Mesenchymal stem cell (in vitro differentiated cells and primary cell): ENCODE results near the gene XRCC4.

Experiments
- DNase-seq: peaks from one replicate; pipeline ENCODE4 v3.0.0-alpha.2; 2013
- H2AFZ ChIP-seq: one replicate; pipeline ENCODE4 v1.6.1; 2013; ENCODE audit warnings: low read depth, mild to moderate bottlenecking, control low read depth, inconsistent platforms, low read length, moderate library complexity
- H2AK5ac ChIP-seq: 2 replicates; pipeline ENCODE4 v1.6.1; 2013; ENCODE audit warnings: low read length, moderate library complexity, mild to moderate bottlenecking, inconsistent platforms; ENCODE audit not compliant: severe bottlenecking
- H2BK120ac ChIP-seq: one replicate; pipeline ENCODE4 v1.6.1; 2013; ENCODE audit warnings: low read depth, mild to moderate bottlenecking, inconsistent platforms, low read length, moderate library complexity
- H2BK12ac ChIP-seq, 2 experiments: one replicate each; pipeline ENCODE4 v1.6.1; 2013; ENCODE audit warnings: inconsistent platforms in 2 of 2, low read length in 2 of 2, mild to moderate bottlenecking in 2 of 2, moderate library complexity in 2 of 2, control low read depth in 1 of 2
- H2BK15ac ChIP-seq: one replicate; pipeline ENCODE4 v1.6.1; 2013; ENCODE audit warnings: mild to moderate bottlenecking, low read depth, inconsistent platforms; ENCODE audit not compliant: poor library complexity, severe bottlenecking
- H2BK5ac ChIP-seq: 2 replicates; pipeline ENCODE4 v1.6.1; 2013; ENCODE audit warnings: low read depth, mild to moderate bottlenecking, low read length, control low read depth, inconsistent platforms; ENCODE audit not compliant: poor library complexity, severe bottlenecking
- H3K14ac ChIP-seq, 2 experiments: one replicate each; pipeline ENCODE4 v1.6.1; 2013; ENCODE audit warnings: inconsistent platforms in 2 of 2, low read length in 2 of 2, control low read depth in 1 of 2, mild to moderate bottlenecking in 1 of 2, moderate library complexity in 1 of 2
- H3K18ac ChIP-seq, 2 experiments: one replicate each; pipeline ENCODE4 v1.6.1; 2013; ENCODE audit warnings: inconsistent platforms in 2 of 2, low read length in 2 of 2, control low read depth in 1 of 2, low read depth in 1 of 2, mild to moderate bottlenecking in 1 of 2
- H3K23ac ChIP-seq, 2 experiments: one replicate each; pipeline ENCODE4 v1.6.1; 2013; ENCODE audit warnings: inconsistent platforms in 2 of 2, low read length in 2 of 2, mild to moderate bottlenecking in 2 of 2, moderate library complexity in 2 of 2, control low read depth in 1 of 2
- H3K27ac ChIP-seq: 2 replicates; pipeline ENCODE4 v1.5.1; 2013; ENCODE audit warnings: mild to moderate bottlenecking, moderate library complexity, low read length, control low read depth, inconsistent platforms; ENCODE audit not compliant: poor library complexity, severe bottlenecking
- H3K27me3 ChIP-seq, 2 experiments: 2 replicates each; pipeline versions ENCODE4 v1.6.1 to v1.7.0; 2013; ENCODE audit warnings: low read length in 2 of 2, mild to moderate bottlenecking in 2 of 2, moderate library complexity in 2 of 2, control low read depth in 1 of 2, inconsistent platforms in 1 of 2; ENCODE audit not compliant: control insufficient read depth in 1 of 2, insufficient read depth in 1 of 2
- H3K36me3 ChIP-seq, 2 experiments: 2 replicates each; pipeline versions ENCODE4 v1.6.1 to v1.7.0; 2013; ENCODE audit warnings: low read length in 2 of 2, control low read depth in 1 of 2, inconsistent platforms in 1 of 2, low read depth in 1 of 2, mild to moderate bottlenecking in 1 of 2; ENCODE audit not compliant: insufficient read depth in 2 of 2, control insufficient read depth in 1 of 2
- H3K4ac ChIP-seq, 2 experiments: one replicate each; pipeline ENCODE4 v1.6.1; 2013; ENCODE audit warnings: inconsistent platforms in 2 of 2, low read length in 2 of 2, mild to moderate bottlenecking in 2 of 2, moderate library complexity in 2 of 2, control low read depth in 1 of 2, low read depth in 1 of 2
- H3K4me1 ChIP-seq: 2 replicates; pipeline ENCODE4 v1.6.1; 2013; ENCODE audit warnings: low read depth, low read length, control low read depth; ENCODE audit not compliant: control insufficient read depth, insufficient read depth
- H3K4me2 ChIP-seq: 2 replicates; pipeline ENCODE4 v1.6.1; 2013; ENCODE audit warnings: low read length, mild to moderate bottlenecking, inconsistent platforms; ENCODE audit not compliant: poor library complexity, severe bottlenecking
- H3K4me3 ChIP-seq, 2 experiments: 2 replicates each; pipeline versions ENCODE4 v1.5.1 to v1.7.0; 2013; ENCODE audit warnings: low read length in 2 of 2, mild to moderate bottlenecking in 2 of 2, control low read depth in 1 of 2, low read depth in 1 of 2; ENCODE audit not compliant: insufficient read depth in 1 of 2
- H3K79me1 ChIP-seq: replicated peaks from 2 replicates; pipeline ENCODE4 v1.6.1; 2013; ENCODE audit warnings: mild to moderate bottlenecking, control low read depth, low read length, inconsistent platforms; ENCODE audit not compliant: poor library complexity, severe bottlenecking
- H3K9ac ChIP-seq: 2 replicates; pipeline ENCODE4 v1.7.0; 2013; ENCODE audit warnings: mild to moderate bottlenecking, low read length, moderate library complexity
- H3K9me3 ChIP-seq: 2 replicates; pipeline ENCODE4 v1.7.0; 2013; ENCODE audit warnings: mild to moderate bottlenecking, low read length; ENCODE audit not compliant: control insufficient read depth
- H4K8ac ChIP-seq: one replicate; pipeline ENCODE4 v1.6.1; 2013; ENCODE audit warnings: inconsistent platforms, mild to moderate bottlenecking, low read length, moderate library complexity
- H4K91ac ChIP-seq: one replicate; pipeline ENCODE4 v1.6.1; 2013; ENCODE audit warnings: mild to moderate bottlenecking, low read length, inconsistent platforms
- WGBS: methylation state at CpG from one replicate; pipeline ENCODE4 v1.1.7; 2013; ENCODE audit warnings: mixed read lengths; 5-methylcytosine and 5-hydroxymethylcytosine counted together

XRCC4 gene

DNA sequence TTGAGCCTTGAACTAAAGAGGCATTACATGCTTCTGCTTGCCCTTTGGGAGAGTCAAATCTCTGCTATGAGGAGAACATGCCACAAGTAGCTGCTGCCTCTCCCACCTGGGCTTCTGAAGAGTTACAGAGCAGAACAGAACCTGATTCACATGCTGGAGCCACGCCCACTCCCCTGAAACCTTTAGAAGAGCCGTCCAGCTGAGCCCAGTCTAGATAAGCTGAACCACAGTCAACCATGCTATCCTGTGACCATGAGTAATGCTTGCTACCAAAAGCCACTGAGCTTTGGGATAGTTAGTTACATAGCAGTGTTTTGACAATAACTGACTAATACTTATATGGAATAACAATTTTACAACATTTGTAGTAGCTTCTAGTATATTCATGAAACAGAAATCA lies 283.2 kb downstream of the XRCC4 start:
- peaks cover 10% of the 10 kb centered on the region for H3K9me3 ChIP-seq
- no peaks in the 10 kb centered on the region for H3K4me1 ChIP-seq
- H4K91ac ChIP-seq: no peak overlapping the region
- no peak overlapping the region for H2BK15ac ChIP-seq
- no peak overlapping the region for H3K9ac ChIP-seq
- H3K23ac ChIP-seq: no peak overlapping the region
- H3K36me3 ChIP-seq: no peaks in the 10 kb centered on the region
- no peak overlapping the region for H3K18ac ChIP-seq
- no peak overlapping the region for H3K4me2 ChIP-seq
- H2AK5ac ChIP-seq: no peak overlapping the region
- no peak overlapping the region for H2BK5ac ChIP-seq
- H3K4me3 ChIP-seq: no peak overlapping the region
- H4K8ac ChIP-seq: no peak overlapping the region
- DNase-seq: no peak
- H3K14ac ChIP-seq: no peak overlapping the region
- no peaks in the 10 kb centered on the region for H3K27me3 ChIP-seq
- H2BK120ac ChIP-seq: no peak overlapping the region
- H3K27ac ChIP-seq: no peak overlapping the region
- H3K79me1 ChIP-seq: no peaks in the 10 kb centered on the region
- H3K4ac ChIP-seq: no peak overlapping the region
- WGBS: 100% methylated on average over 1 of the region's 2 CpGs
- H2BK12ac ChIP-seq: no peak overlapping the region
- no peak overlapping the region for H2AFZ ChIP-seq

DNA sequence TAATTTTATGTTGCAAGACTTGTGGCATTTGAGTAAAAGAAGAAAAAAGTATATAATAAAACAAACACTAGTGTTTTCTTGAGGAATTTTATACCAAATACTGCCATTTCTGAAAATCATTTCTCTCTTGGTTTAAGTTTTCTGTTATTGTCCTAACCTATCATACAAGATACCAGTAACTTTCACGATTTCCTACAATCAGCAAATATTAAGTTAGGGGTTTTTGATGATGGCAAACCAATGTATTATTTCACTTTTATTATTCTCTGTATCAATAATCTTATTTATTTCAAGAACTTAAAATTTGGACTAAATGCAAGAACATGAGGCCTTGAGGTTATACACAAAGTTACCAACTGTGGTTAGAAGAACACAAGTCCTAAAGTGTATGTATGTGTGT lies 285.2 kb downstream of the XRCC4 start:
- Histone ChIP-seq H3K9ac (no peak overlapping the region), H2BK15ac (no peak overlapping the region), H4K8ac (no peak overlapping the region), H3K4me2 (no peak overlapping the region), H3K27me3 (no peaks in the 10 kb centered on the region), H3K18ac (no peak overlapping the region), H2AFZ (no peak overlapping the region), H3K4me1 (no peaks in the 10 kb centered on the region), H3K23ac (no peak overlapping the region), H3K36me3 (no peaks in the 10 kb centered on the region), H3K79me1 (no peaks in the 10 kb centered on the region), H2BK120ac (no peak overlapping the region), H3K14ac (no peak overlapping the region), H2BK5ac (no peak overlapping the region), H3K27ac (no peak overlapping the region), H2AK5ac (no peak overlapping the region), H3K9me3 (peaks cover 10% of the 10 kb centered on the region), H3K4me3 (no peak overlapping the region), H4K91ac (no peak overlapping the region), H3K4ac (no peak overlapping the region), H2BK12ac (no peak overlapping the region)
- no peak for DNase-seq
- WGBS: no CpG with 5 or more reads among the region's 1 CpG

- over 99% methylated on average over 6 of the region's 7 CpGs for WGBS
- H3K4me1 ChIP-seq: peaks cover 2% of the 10 kb centered on the region
- no peak overlapping the region for H3K4me3 ChIP-seq
- H3K36me3 ChIP-seq: no peaks in the 10 kb centered on the region
- no peak overlapping the region for H3K18ac ChIP-seq
- H2BK120ac ChIP-seq: no peak overlapping the region
- no peak overlapping the region for H4K91ac ChIP-seq
- no peak overlapping the region for H4K8ac ChIP-seq
- no peak overlapping the region for H3K27ac ChIP-seq
- H2BK12ac ChIP-seq: no peak overlapping the region
- H3K27me3 ChIP-seq: no peaks in the 10 kb centered on the region
- H3K4me2 ChIP-seq: no peak overlapping the region
- H3K79me1 ChIP-seq: no peaks in the 10 kb centered on the region
- DNase-seq: no peak
- no peak overlapping the region for H3K4ac ChIP-seq
- H2AK5ac ChIP-seq: no peak overlapping the region
- H2BK5ac ChIP-seq: no peak overlapping the region
- H3K23ac ChIP-seq: no peak overlapping the region
- no peak overlapping the region for H3K14ac ChIP-seq
- H2AFZ ChIP-seq: no peak overlapping the region
- no peak overlapping the region for H3K9ac ChIP-seq
- H2BK15ac ChIP-seq: no peak overlapping the region
- peaks cover 10% of the 10 kb centered on the region for H3K9me3 ChIP-seq
Observed at GRCh38 chr5:83363111-83363885, 286.0 kb downstream of the XRCC4 start.

GRCh38 chr5:83363886-83364275 lies 286.5 kb downstream of the XRCC4 start:
- Histone ChIP-seq H3K23ac (no peak overlapping the region), H3K18ac (no peak overlapping the region), H2BK120ac (no peak overlapping the region), H3K9me3 (peaks cover 10% of the 10 kb centered on the region), H2BK12ac (no peak overlapping the region), H4K8ac (no peak overlapping the region), H3K4ac (no peak overlapping the region), H3K4me3 (no peak overlapping the region), H3K27me3 (no peaks in the 10 kb centered on the region), H2BK5ac (no peak overlapping the region), H3K27ac (no peak overlapping the region), H3K36me3 (no peaks in the 10 kb centered on the region), H2BK15ac (no peak overlapping the region), H4K91ac (no peak overlapping the region), H3K79me1 (no peaks in the 10 kb centered on the region), H3K9ac (no peak overlapping the region), H3K4me1 (peaks cover 3% of the 10 kb centered on the region), H3K4me2 (no peak overlapping the region), H3K14ac (no peak overlapping the region), H2AFZ (no peak overlapping the region), H2AK5ac (no peak overlapping the region)
- WGBS: 100% methylated on average over 1 of the region's 1 CpG
- DNase-seq: no peak
